HuH-7 (cell line): Measurements from ENCODE around the gene AMBP.

ENCODE experiments used
- DNase-seq: peaks from one replicate; pipeline ENCODE4 v3.0.0; 2011; ENCODE audit warnings: low spot score

Gene AMBP

DNA sequence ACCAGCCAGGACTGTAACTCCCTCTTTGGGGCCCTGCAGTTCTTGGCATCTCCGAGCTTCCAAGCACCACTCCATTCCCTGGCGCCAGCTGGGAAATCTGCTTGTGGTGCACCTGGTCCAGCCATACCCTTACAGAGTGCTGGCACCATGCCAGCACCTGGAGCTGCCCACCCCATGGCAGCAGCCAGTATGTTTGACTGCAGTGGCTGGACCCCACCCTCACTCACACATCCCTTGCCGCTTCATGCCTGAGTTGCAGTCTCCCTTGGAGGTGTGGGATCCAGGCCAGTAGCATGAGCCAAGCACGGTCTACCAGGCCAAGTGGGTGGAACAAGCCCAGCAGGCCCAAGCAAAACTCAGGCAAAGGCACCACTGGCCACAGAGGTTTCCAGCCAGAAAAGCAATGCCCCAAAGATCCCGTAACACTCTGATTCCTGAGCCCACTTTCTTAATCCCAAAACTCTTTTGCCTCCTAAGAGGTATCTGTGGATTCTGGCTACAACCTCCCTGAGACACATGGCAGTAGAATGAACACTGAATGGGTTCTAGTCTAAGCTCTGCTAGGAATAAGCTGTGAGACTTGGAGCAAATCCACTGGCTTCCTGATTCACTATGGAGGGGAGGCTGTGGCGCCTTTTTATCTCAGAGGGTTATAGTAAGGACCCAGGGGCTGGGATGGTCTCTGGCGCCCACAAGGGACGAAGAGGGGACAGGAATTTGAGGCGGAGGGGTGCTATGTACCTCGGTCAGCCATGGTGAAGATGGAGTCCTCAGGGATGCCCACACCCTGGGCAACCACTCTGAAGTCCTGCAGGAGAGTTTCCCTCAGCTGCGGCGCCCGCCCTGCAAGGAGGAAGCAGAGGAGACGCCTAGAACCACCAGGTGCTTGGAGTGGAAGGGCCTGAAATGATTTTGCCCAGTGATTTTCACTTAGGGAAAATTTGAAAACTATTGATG lies 5.6 kb downstream of the AMBP start:
- DNase-seq = no peak

DNA sequence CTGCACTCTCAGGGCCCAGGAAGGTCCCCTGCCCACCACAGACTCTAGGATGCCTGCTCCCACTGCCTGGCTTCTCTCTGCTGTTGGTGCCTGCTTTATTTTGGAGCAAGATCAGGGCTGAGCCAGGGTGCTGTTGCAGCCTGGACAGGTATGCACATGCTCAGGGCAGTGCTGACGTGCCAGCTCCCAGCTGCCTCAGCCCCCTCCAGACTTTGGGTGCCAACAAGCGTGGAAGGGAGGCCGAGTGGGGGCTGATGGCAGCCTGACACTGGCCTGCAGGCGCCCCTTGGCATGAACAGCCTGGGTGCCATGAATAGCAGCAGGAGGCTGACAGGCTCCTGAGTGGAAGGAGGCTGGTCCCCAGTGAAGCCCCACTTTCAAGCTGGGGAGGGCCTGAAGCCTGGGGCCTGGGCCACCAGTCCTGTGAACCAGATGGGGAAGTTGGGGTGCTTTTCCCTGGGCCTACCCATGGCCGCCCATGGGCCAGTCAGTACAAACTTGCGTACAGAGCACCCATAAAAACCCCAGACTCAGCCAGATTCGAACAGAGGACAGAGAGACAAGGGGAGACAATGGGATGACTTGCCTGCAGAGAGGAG lies 6.8 kb downstream of the AMBP start:
- no peak for DNase-seq

DNA sequence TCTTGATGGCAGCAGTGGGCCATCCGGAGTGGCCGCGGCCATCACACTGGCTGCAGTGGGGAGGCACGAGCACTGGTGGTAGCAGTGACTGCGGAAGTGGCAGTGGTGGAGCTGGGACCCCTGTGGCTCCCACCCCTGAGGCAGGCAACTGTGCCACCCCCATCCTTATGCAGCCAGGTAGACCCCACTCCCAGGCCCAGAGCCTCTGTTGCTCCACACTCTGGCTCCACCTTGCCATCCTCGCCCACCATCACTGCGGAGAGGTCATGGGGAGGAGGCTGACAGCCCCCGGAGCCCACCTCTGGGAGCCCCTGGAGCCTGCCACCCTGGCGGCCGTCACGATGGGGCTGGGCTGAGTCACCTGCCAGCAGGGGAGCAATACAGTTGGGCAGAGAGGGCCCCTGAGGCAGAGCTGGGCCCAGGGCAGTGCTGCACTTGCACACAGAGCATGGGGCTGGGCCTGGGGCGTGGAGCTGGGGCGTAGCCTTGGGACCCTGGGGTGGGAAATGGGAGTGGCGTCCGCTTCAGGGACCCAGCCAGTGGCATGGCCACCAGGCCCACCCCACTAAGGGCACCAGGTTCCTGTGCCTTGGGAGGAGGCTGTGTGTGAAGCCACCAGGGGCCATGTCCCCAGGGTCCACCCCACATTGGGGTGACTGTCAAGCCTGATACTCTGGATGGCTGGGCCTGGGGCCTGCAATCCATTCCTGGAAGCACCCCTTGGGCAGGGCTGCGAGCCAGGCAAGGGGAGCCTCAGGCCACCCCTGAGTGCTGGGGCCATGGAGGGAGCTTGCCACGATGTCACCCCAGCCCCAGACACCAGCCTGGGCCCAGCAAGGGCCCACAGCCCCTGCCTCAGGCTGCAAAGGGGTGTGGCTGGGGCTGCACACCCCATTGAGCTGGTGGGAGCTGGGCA lies 7.7 kb downstream of the AMBP start:
- no peak for DNase-seq

DNA sequence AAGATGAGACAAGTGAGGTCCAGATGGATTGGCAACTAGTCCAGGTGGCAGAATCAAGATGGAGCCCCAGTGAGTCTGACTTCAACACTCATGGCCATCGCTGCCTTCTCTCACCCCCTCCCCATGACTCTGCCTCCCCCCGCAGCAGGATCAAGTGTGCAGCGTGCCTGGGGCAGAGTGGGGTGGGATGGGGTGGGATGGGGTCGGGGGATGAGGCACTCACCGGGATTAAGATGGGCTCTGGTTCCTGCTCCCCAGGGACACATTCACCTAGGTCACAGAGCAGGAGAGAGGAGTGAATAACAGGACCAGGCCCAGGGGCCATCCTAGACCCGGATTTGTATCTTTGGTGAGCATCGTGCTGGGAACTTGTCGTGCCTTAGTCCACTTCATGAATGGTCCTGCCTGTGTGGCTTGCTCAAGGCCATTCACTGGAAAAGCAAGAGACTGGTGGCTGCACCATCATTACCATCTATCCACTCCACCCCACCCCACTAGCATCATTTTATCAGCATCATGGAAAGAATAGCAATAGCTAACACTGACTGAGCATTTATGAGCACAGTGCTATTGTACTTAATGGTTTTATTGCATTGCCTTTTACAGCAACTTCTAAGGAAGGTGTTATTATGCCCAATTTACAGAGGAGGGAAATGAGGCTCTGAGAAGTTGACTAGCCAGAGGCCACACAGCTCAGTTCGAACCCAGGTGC lies 8.5 kb downstream of the AMBP start:
- DNase-seq = no peak

DNA sequence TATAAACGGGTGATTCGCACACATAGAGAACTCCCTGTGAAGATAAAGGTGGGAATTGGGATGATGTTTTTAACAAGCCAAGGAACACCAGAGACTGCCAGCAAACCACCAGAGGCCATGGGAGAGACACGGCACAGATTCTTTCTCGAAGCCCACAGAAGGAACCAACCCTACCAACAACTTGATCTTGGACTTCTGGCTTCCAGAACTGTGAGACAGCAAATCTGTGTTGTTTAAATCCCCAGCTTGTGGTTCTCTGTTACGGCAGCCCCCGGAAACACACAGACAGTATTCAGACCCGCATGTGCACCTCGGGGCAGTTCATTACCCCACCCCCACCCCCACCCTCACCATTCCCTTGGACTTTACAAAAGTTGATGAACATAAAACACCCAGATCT lies 12.8 kb downstream of the AMBP start:
- no peak for DNase-seq

DNA sequence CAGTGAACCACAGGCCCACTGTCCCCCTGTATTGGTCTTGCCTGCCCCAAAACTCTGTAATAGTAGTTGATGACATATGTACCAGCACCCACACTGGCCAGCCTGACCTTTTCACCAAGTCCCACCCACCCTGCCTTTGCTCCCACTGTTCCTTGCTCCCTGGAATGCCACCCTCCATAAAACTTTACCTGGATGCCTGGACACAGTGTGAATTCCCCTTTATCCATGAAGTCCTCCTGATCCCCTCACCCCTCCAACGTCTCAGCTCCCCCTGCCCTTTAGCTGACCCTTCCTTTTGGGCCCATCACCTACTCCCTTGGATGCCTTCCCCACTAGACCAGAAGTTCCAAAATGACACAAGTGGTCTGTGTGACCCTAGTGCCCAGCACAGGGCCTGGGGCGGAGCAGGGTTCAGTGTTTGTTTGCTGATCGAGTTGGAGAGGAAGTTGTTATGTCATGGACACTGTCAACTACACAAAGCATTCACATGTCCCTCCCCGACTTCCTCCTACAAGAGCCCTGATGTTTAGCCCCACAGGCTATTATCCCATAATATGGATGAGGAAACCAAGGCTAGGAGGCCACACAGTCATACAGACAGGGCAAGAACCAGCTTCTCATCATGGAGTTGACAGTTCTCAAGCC lies 16.1 kb downstream of the AMBP start:
- no peak for DNase-seq

DNA sequence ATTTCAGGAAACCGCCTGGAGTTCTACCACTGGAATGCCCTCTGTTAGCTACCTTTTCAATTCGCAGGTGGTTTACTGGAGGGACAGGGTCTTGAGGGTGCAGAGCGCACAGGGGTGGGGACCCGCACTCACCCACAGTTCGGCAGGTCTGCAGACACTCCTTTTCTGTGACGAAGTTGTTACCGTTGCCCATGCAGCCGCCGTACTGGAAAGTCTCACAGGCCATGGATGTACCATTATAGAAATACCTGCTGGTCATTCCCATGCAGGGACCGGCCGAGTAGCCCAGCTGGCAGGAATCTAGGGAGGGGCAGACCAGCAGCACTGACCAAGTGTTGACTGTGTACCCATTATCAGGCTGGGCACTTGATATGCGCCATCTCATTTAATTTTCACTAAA lies 16.8 kb downstream of the AMBP start:
- DNase-seq = no peak

DNA sequence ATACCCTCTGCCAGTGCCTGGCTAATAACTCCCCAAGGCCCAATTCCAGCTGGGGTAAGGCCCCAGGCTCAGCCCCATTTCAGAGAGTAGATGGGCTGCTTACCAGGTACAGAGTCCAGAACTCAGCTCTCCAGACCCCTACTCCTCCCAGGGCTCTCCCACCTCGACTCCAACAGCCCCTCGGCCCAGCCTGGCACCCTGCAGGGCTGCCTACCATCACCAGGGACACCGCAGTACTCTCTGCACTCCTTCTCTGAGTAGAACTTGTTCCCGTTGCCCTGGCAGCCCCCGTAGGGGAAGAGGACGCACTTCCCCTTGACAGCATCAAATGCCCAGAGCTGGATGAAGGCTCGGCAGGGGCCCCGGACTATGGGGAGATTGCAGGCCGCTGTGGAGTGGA lies 17.4 kb downstream of the AMBP start:
- no peak for DNase-seq

DNA sequence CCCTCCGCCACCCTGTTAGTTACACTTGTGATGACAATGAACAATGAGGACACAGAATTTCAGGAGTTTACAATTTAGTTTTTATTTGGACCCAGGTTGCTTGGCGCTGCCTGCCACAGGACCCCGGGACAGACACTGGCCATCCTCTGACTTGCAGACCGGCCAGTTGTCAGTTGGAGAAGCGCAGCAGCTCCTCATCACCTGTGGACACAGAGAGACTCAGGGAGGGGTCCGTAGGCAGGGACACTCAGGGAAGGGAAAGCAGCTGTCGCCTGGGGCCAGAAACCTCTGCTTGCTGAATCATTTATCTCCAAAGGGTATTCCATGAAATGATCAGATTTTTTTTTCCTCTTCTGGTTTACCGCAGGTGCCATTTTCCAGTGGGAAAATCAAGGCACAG lies 18.0 kb downstream of the AMBP start:
- no peak for DNase-seq

DNA sequence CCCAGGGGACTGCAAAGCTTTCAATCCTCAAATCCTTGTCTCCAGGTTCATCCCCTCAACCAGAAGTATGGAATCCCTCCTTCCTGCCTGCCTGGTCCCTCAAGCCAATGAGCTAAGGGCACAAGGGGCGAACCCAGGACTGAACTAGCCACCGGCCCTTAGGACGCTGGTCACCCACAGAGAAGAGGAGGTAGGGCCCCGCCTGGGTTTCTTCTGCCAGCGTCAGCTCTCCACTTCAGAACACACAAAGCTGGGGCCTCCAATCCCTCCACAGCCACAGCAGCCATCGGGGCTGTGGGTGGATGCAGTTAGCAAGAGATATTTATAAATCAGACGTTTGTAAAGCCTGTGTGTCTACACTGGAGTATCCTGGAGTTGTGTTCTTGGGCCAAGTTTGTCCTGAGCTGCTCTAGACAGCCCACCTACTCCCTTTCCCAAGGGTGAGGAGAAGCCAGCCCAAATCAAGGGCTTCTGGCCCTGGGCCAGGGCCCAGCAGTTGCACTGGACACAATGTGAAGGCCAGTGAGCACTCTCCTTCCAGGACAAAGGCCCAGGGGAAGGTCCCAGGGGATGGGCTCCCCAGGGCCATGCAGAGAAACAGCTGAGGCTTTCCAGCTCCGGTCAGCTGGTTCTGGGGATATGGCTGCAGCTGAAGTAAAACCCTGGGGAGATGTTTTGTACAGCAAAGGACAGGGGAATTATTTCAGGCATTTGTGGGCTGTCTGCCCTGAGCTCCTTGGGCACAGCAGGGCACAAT lies 18.9 kb downstream of the AMBP start:
- DNase-seq = peak; percentile 51

DNA sequence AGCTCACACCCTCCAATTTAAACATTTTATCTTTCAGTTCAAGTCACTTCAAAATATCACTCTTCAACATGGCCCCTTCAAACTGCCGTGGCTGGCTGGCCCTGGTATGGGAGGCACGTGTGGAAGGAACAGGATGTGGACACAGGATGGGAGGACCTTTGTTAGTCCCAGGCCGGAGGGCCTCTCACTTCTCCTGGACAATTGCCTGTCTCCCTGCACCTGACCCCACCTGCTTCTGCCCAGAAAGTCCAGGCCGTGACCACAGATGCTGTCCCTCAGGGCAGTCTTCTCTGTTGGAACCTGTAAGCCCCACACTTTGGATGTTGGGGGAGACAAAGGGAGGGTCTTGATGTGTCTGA lies 19.4 kb downstream of the AMBP start:
- no peak for DNase-seq

DNA sequence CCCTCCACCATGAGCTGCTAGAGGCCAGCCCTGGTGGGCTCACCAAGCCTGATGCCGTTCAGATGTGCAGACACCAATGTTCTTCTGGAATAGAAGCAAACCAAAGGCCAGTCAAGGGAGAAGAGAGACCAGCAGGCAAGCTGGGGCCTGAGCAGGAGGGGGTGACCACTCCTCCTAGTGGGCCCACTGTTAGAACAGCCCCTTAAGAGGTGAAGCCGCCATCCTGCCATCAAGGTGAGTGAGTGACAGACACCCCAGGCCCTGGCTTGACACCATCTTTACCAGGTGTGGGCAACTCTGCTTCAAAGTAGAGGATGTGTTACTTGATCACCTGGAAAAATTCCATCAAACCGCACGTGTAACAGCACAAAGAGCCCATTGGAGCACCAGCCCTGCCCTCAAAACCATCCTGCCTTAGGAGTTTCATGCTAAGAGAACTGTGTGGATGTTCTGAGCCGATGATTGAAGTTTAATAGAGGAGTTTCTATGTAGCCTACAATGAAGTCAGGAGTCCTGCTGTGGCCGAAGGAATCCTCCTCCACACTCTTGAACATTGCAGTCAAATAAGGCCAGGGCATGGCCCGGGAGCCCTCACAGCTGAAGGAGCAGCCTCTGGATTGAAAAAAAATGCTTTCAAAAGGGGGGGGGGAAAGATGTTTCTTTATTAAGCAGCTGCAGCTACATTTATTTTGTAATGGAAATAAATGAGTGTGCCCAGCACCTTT lies 20.8 kb downstream of the AMBP start:
- DNase-seq = no peak

DNA sequence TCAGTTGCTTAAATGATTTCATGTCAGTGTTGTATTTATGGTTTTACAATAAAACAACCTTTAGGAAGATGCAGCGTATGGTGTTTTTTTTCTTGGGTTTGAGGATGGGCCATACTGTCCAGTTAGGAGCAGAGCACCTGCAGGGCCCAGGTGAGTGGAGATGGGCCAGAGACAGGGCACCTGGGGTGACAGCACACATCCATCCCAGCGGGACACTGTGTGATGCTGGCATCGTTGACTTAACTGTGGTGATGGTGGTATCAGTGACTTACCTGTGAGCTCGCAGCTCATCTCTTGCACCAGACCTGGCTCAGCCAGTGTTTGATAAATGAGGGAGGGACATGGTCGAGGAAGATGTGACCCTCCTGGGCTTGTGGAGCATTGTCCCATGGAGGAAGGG lies 21.6 kb downstream of the AMBP start:
- DNase-seq = no peak

DNA sequence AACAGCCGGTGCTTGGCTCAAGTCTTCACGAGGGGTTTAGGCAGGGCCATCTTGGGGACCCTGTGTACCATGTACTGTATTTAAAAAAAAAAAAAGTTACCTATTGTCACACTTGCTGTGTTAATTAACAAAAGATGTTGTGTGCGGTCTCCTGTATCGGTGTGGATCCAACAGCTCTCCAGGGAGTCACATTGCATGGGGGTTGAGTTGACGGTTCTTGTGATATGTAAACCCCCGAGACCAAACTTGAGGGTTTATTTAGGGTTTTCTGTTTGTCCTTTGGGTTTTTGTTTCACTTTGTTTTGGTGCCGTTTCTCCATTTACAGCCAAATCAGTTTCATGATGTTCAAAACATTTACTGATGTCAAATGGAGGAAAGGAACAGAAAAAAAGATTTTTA lies 22.2 kb downstream of the AMBP start:
- DNase-seq = no peak

DNA sequence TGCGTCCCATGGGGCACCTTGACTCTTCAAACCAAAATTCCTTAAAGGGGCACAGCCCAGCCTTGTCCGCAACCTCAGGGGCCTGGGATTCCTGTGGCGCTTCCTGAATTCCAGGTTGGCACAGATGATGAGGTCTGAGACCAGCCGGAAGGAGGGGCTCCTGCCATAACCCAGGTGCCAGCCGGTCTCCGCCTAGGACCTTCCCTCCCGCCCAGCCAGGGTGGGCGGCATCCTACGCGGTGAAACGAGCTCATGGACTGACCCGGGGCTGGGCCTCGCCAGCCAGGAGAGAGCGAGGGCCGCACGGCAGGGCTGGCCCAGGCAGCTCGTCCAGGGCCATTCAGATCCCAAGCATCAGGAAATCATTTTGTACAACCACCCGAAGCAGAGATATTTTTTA lies 23.0 kb downstream of the AMBP start:
- DNase-seq = no peak

DNA sequence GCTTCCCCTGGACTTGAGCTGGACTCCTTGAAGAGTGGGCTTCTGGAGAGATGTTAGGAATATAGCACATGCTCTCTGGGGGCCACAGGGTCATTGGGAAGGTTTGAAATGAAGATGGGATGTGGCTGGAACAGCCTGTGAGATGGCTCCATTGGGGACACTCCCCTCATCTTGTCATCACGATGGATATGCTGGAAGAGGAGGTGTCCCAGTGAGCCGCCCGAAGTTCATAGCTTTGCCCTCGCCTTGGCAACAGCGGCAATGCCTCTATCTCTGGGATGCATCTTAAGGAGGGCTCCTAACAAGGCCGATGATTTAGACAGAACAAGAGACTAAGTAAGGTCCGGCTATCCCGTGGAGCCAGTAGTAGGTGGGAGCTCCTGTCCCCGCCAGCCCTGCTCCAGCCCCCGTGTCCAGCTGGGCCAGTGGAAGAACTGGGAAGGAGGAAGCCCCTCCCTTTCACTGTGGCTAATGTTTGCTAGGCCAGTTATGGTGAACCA lies 23.9 kb downstream of the AMBP start:
- no peak for DNase-seq

DNA sequence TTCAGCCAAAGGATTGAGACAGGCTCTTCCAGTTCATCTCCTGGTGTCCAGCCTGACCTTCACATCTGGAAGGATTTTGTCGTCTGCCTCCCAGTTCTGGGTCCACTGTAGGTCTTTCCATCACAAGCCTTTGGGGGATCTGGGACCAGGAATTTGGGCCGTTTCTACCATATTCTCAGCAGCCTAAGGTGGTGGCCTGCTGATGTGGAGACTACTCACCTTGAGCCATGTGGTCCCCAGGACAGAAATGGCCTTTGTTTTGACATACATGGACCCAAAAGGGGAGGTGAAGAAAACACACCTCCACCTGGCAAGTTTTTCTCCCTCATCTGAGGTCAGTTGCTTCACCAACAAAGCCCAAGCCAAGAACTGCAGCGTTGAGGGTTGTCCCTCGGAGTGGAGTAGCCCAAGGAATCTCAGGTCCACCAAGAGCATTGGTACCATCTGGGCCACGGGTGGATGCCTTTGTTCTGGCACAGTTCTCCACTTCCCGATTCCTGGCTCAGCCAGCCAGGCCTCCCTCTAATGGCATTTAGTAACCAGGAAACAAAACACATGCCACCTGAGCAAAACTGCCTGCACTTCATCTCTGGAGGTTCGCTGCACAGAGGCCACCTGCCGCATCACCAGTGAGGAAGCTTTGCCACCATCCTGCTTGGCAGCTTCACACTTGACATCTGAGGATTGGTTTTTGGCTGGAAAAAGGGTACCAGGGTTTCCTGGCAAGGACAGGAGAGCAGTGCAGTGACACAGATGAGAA lies 24.7 kb downstream of the AMBP start:
- no peak for DNase-seq

DNA sequence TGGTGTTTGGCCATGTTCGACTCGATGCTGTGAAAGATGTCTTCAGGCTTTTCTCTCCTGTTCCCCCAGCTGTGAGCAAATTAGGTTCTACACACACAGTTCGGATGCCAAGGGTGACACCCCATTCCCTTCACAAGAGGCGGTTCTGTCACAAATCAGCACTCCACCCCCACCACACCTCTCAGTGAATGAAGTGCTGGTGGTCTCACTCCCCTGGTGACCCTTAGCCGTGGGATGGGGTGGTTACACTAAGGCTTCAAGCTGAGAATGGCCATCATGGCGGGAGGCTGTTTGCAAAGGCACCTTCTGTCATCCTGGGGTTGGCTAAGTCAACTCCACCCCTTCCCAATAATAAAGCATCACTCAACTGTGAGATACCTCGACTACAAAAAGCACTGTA lies 26.4 kb downstream of the AMBP start:
- DNase-seq = no peak

DNA sequence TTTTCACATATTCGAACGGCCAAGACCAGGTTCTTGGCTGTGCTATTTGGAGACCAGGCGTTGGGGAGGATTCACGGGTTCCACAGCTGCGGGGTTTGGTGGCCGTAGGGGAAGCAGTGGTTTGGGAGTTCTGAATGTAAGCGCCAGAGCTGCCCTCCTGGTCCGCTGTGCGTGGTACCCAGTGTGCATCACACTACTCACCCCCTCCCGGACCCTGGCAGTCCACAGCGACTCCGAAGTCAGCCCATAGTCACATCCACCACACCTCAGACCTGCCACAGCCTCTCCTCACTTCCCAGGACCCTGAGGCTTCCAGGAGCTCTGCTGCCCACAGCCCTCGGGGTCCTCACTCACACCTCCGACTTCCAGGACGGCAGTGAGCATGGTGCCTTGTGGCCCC lies 26.8 kb downstream of the AMBP start:
- DNase-seq = no peak
